Body of pancreas (tissue), 4 donors: ENCODE measurements around the gene LEFTY1. TPM values are rescaled to one million over a fixed set of nuclear protein-coding genes. Genes with fewer than 3 reads are reported as not detected.

Source experiments
- ATAC-seq: fragments of 150-250 bp; one replicate; pipeline ENCODE4 v1.9.1; 2016
- DNase-seq, 4 donors: peaks; one replicate each; pipeline ENCODE4 v3.0.0-alpha.2; 2019
- H3K27ac ChIP-seq, 4 donors: fragments of 200-600 bp; sonication (generic); 1 replicate in 3 of 4; 2 replicates in 1 of 4; pipeline versions ENCODE4 v1.5.1 to v1.6.1; 2016 to 2019; ENCODE audit warnings: mild to moderate bottlenecking in 1 of 4, mixed read lengths in 1 of 4, moderate library complexity in 1 of 4
- H3K27me3 ChIP-seq, 2 donors: fragments of 200-600 bp; sonication (generic); one replicate each; pipeline ENCODE4 v1.6.0; 2016; ENCODE audit warnings: mild to moderate bottlenecking in 1 of 2
- H3K36me3 ChIP-seq, 2 donors: fragments of 200-600 bp; sonication (generic); replicated peaks in 1 of 2; 2 replicates each; pipeline ENCODE4 v1.5.1; 2016; ENCODE audit warnings: low read depth in 2 of 2; ENCODE audit not compliant: insufficient read depth in 1 of 2
- H3K4me1 ChIP-seq: fragments of 200-600 bp; sonication (generic); one replicate; pipeline ENCODE4 v1.6.0; 2016
- H3K4me3 ChIP-seq, 2 donors: fragments of 200-600 bp; sonication (generic); 1 replicate in 1 of 2; 2 replicates in 1 of 2; pipeline ENCODE4 v1.5.1; 2016 to 2019
- H3K9me3 ChIP-seq, 3 donors: fragments of 200-600 bp; sonication (generic); 1 replicate in 2 of 3; 2 replicates in 1 of 3; pipeline ENCODE4 v1.5.1; 2016
- POLR2A ChIP-seq, 3 donors: fragments of 450-650 bp; IDR thresholded peaks; one replicate each; pipeline ENCODE4 v1.6.1; 2016; ENCODE audit warnings: antibody characterized with exemption in 3 of 3, mild to moderate bottlenecking in 2 of 3
- WGBS, 2 donors: methylation state at CpG; one replicate each; pipeline ENCODE4 v1.1.5; 2017; 5-methylcytosine and 5-hydroxymethylcytosine counted together
- intact Hi-C: fragments of 100-400 bp; cut with DNase I; formaldehyde crosslinking; loops from one replicate; pipeline ENCODE4 v1.15.1; 2023
- total RNA-seq, 2 donors: library from RNA; depleted of rRNA; stranded (reverse); fragments of >200 nt; gene quantifications; one replicate each; pipeline ENCODE4 v1.1.0, GENCODE V29; 2016
- TF ChIP-seq, protein P1 (sequence below), 7 experiments: fragments of 450-650 bp in 4 of 7; fragments of 200-600 bp in 3 of 7; sonication (generic) in 3 of 7; IDR thresholded peaks; one replicate each; pipeline ENCODE4 v1.5.1; 2016 to 2019; ENCODE audit warnings: antibody characterized with exemption in 7 of 7

Gene LEFTY1
- total RNA-seq, 2 donors from 2014 or later: 138 to 153 TPM

DNA sequence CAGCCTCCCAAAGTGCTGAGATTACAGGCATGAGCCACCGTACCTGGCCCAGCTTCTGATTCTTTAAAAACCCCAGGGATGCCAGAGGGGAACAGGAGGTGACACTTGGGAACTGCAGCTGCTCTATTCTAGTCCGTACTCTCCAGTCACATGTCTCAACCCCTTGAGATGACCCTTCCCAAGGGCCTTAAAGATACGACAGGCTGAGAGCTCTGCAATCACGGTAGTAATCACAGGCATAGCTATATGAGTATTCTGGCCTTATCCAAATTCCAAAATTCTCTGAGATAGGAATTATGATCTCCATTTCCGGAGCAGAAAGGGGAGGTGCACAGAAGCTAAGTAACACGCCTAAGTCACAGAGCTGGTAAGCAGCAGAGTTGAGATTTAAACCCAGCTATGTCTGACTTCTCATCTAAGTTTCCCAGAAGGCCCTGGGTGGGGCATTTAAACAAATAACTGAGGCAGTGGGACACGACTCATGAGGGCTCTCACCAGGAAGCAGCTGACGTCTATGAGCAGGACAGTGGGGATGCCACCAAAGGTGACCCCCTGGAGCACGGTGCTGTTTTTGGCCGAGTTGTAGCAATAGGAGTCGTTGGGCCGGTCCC is 11.9 kb downstream of the LEFTY1 start:
- TF ChIP-seq POLR2A (IDR thresholded peaks at IDR 0.05): no peak
- TF ChIP-seq, protein P1, sequence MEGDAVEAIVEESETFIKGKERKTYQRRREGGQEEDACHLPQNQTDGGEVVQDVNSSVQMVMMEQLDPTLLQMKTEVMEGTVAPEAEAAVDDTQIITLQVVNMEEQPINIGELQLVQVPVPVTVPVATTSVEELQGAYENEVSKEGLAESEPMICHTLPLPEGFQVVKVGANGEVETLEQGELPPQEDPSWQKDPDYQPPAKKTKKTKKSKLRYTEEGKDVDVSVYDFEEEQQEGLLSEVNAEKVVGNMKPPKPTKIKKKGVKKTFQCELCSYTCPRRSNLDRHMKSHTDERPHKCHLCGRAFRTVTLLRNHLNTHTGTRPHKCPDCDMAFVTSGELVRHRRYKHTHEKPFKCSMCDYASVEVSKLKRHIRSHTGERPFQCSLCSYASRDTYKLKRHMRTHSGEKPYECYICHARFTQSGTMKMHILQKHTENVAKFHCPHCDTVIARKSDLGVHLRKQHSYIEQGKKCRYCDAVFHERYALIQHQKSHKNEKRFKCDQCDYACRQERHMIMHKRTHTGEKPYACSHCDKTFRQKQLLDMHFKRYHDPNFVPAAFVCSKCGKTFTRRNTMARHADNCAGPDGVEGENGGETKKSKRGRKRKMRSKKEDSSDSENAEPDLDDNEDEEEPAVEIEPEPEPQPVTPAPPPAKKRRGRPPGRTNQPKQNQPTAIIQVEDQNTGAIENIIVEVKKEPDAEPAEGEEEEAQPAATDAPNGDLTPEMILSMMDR (IDR thresholded peaks at IDR 0.05): no peak
- intact Hi-C loops: no loop called here
- DNase-seq: no peak

GRCh38 chr1:225875044-225875815 is 13.7 kb downstream of the LEFTY1 start:
- DNase-seq: peak; percentile 75 to 86 (median 84)

More for the DNA sequence above, 11.9 kb downstream of the LEFTY1 start:
- H3K27me3 ChIP-seq: no peaks in the 10 kb centered on the region
- ATAC-seq: no peak
- H3K9me3 ChIP-seq: no peaks in the 10 kb centered on the region
- H3K4me1 ChIP-seq: peaks cover 84% of the 10 kb centered on the region
- peak overlapping the region; percentile 95 to 98 (median 96) for H3K27ac ChIP-seq
- peaks cover 7 to 13% of the 10 kb centered on the region in 2 donors for H3K36me3 ChIP-seq
- no peak overlapping the region for H3K4me3 ChIP-seq
- 58 to 60% methylated on average over 12 of the region's 12 CpGs for WGBS, 2 donors

GRCh38 chr1:225874431-225874830 is 14.5 kb downstream of the LEFTY1 start:
- TF ChIP-seq, protein P1 (IDR thresholded peaks at IDR 0.05): no peak
- no peak for TF ChIP-seq POLR2A (IDR thresholded peaks at IDR 0.05)
- intact Hi-C loops: no loop called here
- Histone ChIP-seq H3K27ac (peak overlapping the region; percentile 92 to 98 (median 96)), H3K4me3 (no peak overlapping the region), H3K27me3 (no peaks in the 10 kb centered on the region), H3K4me1 (peaks cover 75% of the 10 kb centered on the region), H3K36me3 (peaks cover 10 to 19% of the 10 kb centered on the region in 2 donors), H3K9me3 (no peaks in the 10 kb centered on the region)
- WGBS, 2 donors: 85 to 86% methylated on average over 4 to 11 of the region's 11 CpGs
- ATAC-seq (no peak), DNase-seq (no peak)

More at GRCh38 chr1:225875044-225875815, 13.7 kb downstream of the LEFTY1 start:
- WGBS, 2 donors: 59 to 86% methylated on average over 8 to 12 of the region's 12 CpGs
- peak overlapping the region; percentile 92 to 98 (median 96) for H3K27ac ChIP-seq
- H3K4me1 ChIP-seq: peaks cover 83% of the 10 kb centered on the region
- TF ChIP-seq POLR2A (IDR thresholded peaks at IDR 0.05): peak in 1 of 3 donors; percentile 14
- TF ChIP-seq, protein P1 (IDR thresholded peaks at IDR 0.05): no peak
- no peak overlapping the region for H3K4me3 ChIP-seq
- no peaks in the 10 kb centered on the region for H3K9me3 ChIP-seq
- intact Hi-C loops: no loop called here
- peak; percentile 79 for ATAC-seq
- H3K36me3 ChIP-seq: peaks cover 10 to 19% of the 10 kb centered on the region in 2 donors
- no peaks in the 10 kb centered on the region for H3K27me3 ChIP-seq

- H3K36me3 ChIP-seq: peaks cover 12 to 19% of the 10 kb centered on the region in 2 donors
- H3K27me3 ChIP-seq: no peaks in the 10 kb centered on the region
- H3K9me3 ChIP-seq: no peaks in the 10 kb centered on the region
- ATAC-seq (no peak), DNase-seq (no peak)
- intact Hi-C loops: no loop called here
- TF ChIP-seq, protein P1 (IDR thresholded peaks at IDR 0.05): no peak
- no peak for TF ChIP-seq POLR2A (IDR thresholded peaks at IDR 0.05)
- H3K4me3 ChIP-seq: no peak overlapping the region
- peak overlapping the region in 2 of 4 donors; percentile 32 to 96 for H3K27ac ChIP-seq
- WGBS, 2 donors: 83 to 91% methylated on average over 7 to 10 of the region's 10 CpGs
- peaks cover 64% of the 10 kb centered on the region for H3K4me1 ChIP-seq
Measured at GRCh38 chr1:225873281-225873850, 15.6 kb downstream of the LEFTY1 start.
